H9 (cell line): ENCODE results near the gene IPP. TPM values are rescaled to one million over a fixed set of nuclear protein-coding genes. Genes with fewer than 3 reads are reported as not detected.

Source experiments
- DNase-seq: peaks from one replicate; pipeline ENCODE4 v3.0.0-alpha.2; 2017
- H2AFZ ChIP-seq: one replicate; pipeline ENCODE4 v1.6.1; 2013; ENCODE audit warnings: mild to moderate bottlenecking, low read length, control low read depth, moderate library complexity
- H2AK5ac ChIP-seq: 2 replicates; pipeline ENCODE4 v1.6.1; 2013; ENCODE audit warnings: low read length, control low read depth, mixed read lengths; ENCODE audit not compliant: insufficient read length
- H2BK120ac ChIP-seq: one replicate; pipeline ENCODE4 v1.6.1; 2013; ENCODE audit warnings: low read depth, mild to moderate bottlenecking, low read length, control low read depth, inconsistent platforms; ENCODE audit not compliant: poor library complexity, severe bottlenecking
- H2BK12ac ChIP-seq: 2 replicates; pipeline ENCODE4 v1.6.1; 2013; ENCODE audit warnings: low read length, control low read depth, mixed read lengths, low read depth; ENCODE audit not compliant: insufficient read length
- H2BK15ac ChIP-seq: 2 replicates; pipeline ENCODE4 v1.6.1; 2013; ENCODE audit warnings: low read depth, low read length, control low read depth
- H2BK20ac ChIP-seq: one replicate; pipeline ENCODE4 v1.6.1; 2013; ENCODE audit warnings: low read depth, mild to moderate bottlenecking, low read length, control low read depth, inconsistent platforms; ENCODE audit not compliant: poor library complexity, severe bottlenecking
- H2BK5ac ChIP-seq: 2 replicates; pipeline ENCODE4 v1.6.1; 2013; ENCODE audit warnings: low read length, control low read depth, mixed read lengths; ENCODE audit not compliant: insufficient read length
- H3K14ac ChIP-seq: 2 replicates; pipeline ENCODE4 v1.6.1; 2013; ENCODE audit warnings: low read length, control low read depth; ENCODE audit not compliant: insufficient read depth
- H3K18ac ChIP-seq: 2 replicates; pipeline ENCODE4 v1.6.1; 2013; ENCODE audit warnings: low read depth, mild to moderate bottlenecking, mixed read lengths, low read length, control low read depth; ENCODE audit not compliant: insufficient read length
- H3K23ac ChIP-seq: 2 replicates; pipeline ENCODE4 v1.6.1; 2013; ENCODE audit warnings: low read length, control low read depth, mixed read lengths, low read depth; ENCODE audit not compliant: insufficient read length
- H3K23me2 ChIP-seq: 2 replicates; pipeline ENCODE4 v1.6.1; 2013; ENCODE audit warnings: low read depth, mild to moderate bottlenecking, mixed read lengths, low read length, control low read depth; ENCODE audit not compliant: insufficient read length, poor library complexity, severe bottlenecking
- H3K27ac ChIP-seq: 2 replicates; pipeline ENCODE4 v1.5.1; 2013; ENCODE audit warnings: low read length, control low read depth, mixed read lengths, low read depth; ENCODE audit not compliant: insufficient read length
- H3K27me3 ChIP-seq: 2 replicates; pipeline ENCODE4 v1.6.1; 2013; ENCODE audit warnings: low read length, control low read depth, inconsistent platforms; ENCODE audit not compliant: insufficient read depth
- H3K4ac ChIP-seq: 2 replicates; pipeline ENCODE4 v1.6.1; 2013; ENCODE audit warnings: low read depth, mild to moderate bottlenecking, control low read depth, inconsistent platforms, low read length, moderate library complexity
- H3K4me1 ChIP-seq: 2 replicates; pipeline ENCODE4 v1.6.1; 2013; ENCODE audit warnings: low read length, control low read depth, inconsistent platforms; ENCODE audit not compliant: insufficient read depth
- H3K4me2 ChIP-seq: 2 replicates; pipeline ENCODE4 v1.6.1; 2013; ENCODE audit warnings: low read length, control low read depth, mixed read lengths; ENCODE audit not compliant: insufficient read length, insufficient read depth
- H3K56ac ChIP-seq: 2 replicates; pipeline ENCODE4 v1.6.1; 2013; ENCODE audit warnings: low read depth, mild to moderate bottlenecking, mixed read lengths, low read length, control low read depth; ENCODE audit not compliant: insufficient read length
- H3K79me1 ChIP-seq: 2 replicates; pipeline ENCODE4 v1.6.1; 2013; ENCODE audit warnings: low read depth, mild to moderate bottlenecking, moderate library complexity, low read length, control low read depth, inconsistent platforms; ENCODE audit not compliant: insufficient read depth, poor library complexity, severe bottlenecking
- H3K79me2 ChIP-seq: 2 replicates; pipeline ENCODE4 v1.6.1; 2013; ENCODE audit warnings: low read length, control low read depth, inconsistent platforms; ENCODE audit not compliant: insufficient read depth
- H3K9ac ChIP-seq: 2 replicates; pipeline ENCODE4 v1.6.1; 2013; ENCODE audit warnings: low read length, control low read depth, mixed read lengths; ENCODE audit not compliant: insufficient read length; ENCODE audit errors: extremely low read depth
- H3K9me3 ChIP-seq: one replicate; pipeline ENCODE4 v1.6.1; 2013; ENCODE audit warnings: low read depth, low read length, inconsistent platforms; ENCODE audit not compliant: control insufficient read depth
- H3T11ph ChIP-seq: one replicate; pipeline ENCODE4 v1.6.1; 2013; ENCODE audit warnings: mild to moderate bottlenecking, low read length, control low read depth, inconsistent platforms
- H4K20me1 ChIP-seq: one replicate; pipeline ENCODE4 v1.6.1; 2013; ENCODE audit not compliant: control insufficient read depth, insufficient read length, insufficient read depth
- H4K5ac ChIP-seq: 2 replicates; pipeline ENCODE4 v1.6.1; 2013; ENCODE audit warnings: low read depth, mild to moderate bottlenecking, mixed read lengths, low read length, control low read depth; ENCODE audit not compliant: insufficient read length
- H4K8ac ChIP-seq: replicated peaks from 2 replicates; pipeline ENCODE4 v1.6.1; 2013; ENCODE audit warnings: low read length, control low read depth, mixed read lengths, low read depth; ENCODE audit not compliant: insufficient read length
- H4K91ac ChIP-seq: 2 replicates; pipeline ENCODE4 v1.6.1; 2013; ENCODE audit warnings: low read depth, mild to moderate bottlenecking, moderate library complexity, mixed read lengths, low read length, control low read depth; ENCODE audit not compliant: insufficient read length
- H3K27ac Mint-ChIP-seq, 3 experiments: 2 replicates in 2 of 3; 3 replicates in 1 of 3; pipeline ENCODE4 v1.8.0; 2020 to 2021; ENCODE audit warnings: mixed read lengths in 3 of 3, mild to moderate bottlenecking in 1 of 3, moderate library complexity in 1 of 3
- H3K27me3 Mint-ChIP-seq: 2 replicates; pipeline ENCODE4 v1.8.0; 2021; ENCODE audit warnings: low read depth, mild to moderate bottlenecking, moderate library complexity, mixed read lengths
- H3K36me3 Mint-ChIP-seq, 3 experiments: 2 replicates in 2 of 3; 3 replicates in 1 of 3; pipeline ENCODE4 v1.8.0; 2020 to 2021; ENCODE audit warnings: low read depth in 3 of 3, mixed read lengths in 3 of 3; ENCODE audit not compliant: insufficient read depth in 1 of 3
- H3K4me1 Mint-ChIP-seq, 2 experiments: 2 replicates each; pipeline ENCODE4 v1.8.0; 2020; ENCODE audit warnings: mixed read lengths in 2 of 2
- H3K4me3 Mint-ChIP-seq, 2 experiments: 2 replicates in 1 of 2; 3 replicates in 1 of 2; pipeline ENCODE4 v1.8.0; 2020 to 2021; ENCODE audit warnings: mild to moderate bottlenecking in 2 of 2, mixed read lengths in 2 of 2, moderate library complexity in 1 of 2
- H3K9me3 Mint-ChIP-seq, 2 experiments: 2 replicates in 1 of 2; 3 replicates in 1 of 2; pipeline ENCODE4 v1.8.0; 2020; ENCODE audit warnings: mild to moderate bottlenecking in 2 of 2, mixed read lengths in 2 of 2, moderate library complexity in 1 of 2
- WGBS: extraction: QIAGEN DNeasy Blood & Tissue Kit; methylation state at CpG from one replicate; pipeline ENCODE4 v1.1.7; 2013; ENCODE audit warnings: missing lambda C conversion rate, low lambda C conversion rate, mixed read lengths; ENCODE audit not compliant: insufficient read length; ENCODE audit errors: extremely low coverage; 5-methylcytosine and 5-hydroxymethylcytosine counted together
- total RNA-seq: library from RNA; stranded (reverse); gene quantifications from 2 replicates; pipeline ENCODE4 v1.2.1, GENCODE V29; 2021
- TF ChIP-seq, protein P1 (sequence below): fragments of 200-600 bp; sonication (generic); conservative IDR thresholded peaks from 3 replicates; pipeline ENCODE4 v1.8.0; 2021; ENCODE audit warnings: antibody characterized with exemption, mild to moderate bottlenecking

The IPP gene
- total RNA-seq, 1 experiment from 2014 or later: 6.3 TPM

DNA sequence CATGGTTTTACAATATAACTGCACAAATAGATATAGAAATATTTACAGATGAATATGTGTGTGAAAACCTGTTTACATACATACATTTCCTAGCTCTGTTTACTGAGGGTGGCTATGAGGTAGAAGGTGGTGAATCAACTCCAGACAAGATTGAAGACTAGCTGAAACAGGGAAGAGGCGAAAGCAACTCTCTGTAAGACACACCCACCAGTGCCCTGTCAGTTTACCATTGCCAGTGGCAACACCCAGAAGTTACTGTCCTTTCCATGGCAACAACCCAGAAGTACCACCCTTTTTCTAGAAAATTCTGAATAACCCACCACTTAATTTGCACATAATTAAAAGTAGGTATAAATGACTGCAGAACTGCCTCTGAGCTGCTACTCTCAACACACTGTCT lies 45.8 kb downstream of the IPP start:
- Mint-ChIP-seq H3K27ac (no peak overlapping the region), H3K27me3 (no peaks in the 10 kb centered on the region), H3K4me1 (no peaks in the 10 kb centered on the region), H3K36me3 (peaks cover 3 to 7% (median 5%) of the 10 kb centered on the region in 3 experiments; a peak in 6 of 7 replicates), H3K4me3 (no peak overlapping the region), H3K9me3 (peaks cover 6 to 10% of the 10 kb centered on the region in 2 experiments; a peak in 4 of 5 replicates)
- Histone ChIP-seq H4K91ac (no peak overlapping the region), H4K5ac (no peak overlapping the region), H2BK12ac (no peak overlapping the region), H4K8ac (no peak overlapping the region), H2AK5ac (no peak overlapping the region), H3K56ac (no peak overlapping the region), H2AFZ (no peak overlapping the region), H2BK15ac (no peak overlapping the region), H3K18ac (no peak overlapping the region), H3K79me2 (no peaks in the 10 kb centered on the region), H3K9ac (no peak overlapping the region), H3K23me2 (no peaks in the 10 kb centered on the region), H3K4ac (no peak overlapping the region), H3K79me1 (no peaks in the 10 kb centered on the region), H3T11ph (no peak overlapping the region), H2BK120ac (no peak overlapping the region), H3K14ac (no peak overlapping the region), H4K20me1 (no peaks in the 10 kb centered on the region), H3K23ac (no peak overlapping the region), H2BK5ac (no peak overlapping the region), H3K27me3 (no peaks in the 10 kb centered on the region), H3K27ac (no peak overlapping the region), H3K4me1 (no peaks in the 10 kb centered on the region), H3K9me3 (no peaks in the 10 kb centered on the region), H2BK20ac (no peak overlapping the region), H3K4me2 (no peak overlapping the region)
- TF ChIP-seq, protein P1, sequence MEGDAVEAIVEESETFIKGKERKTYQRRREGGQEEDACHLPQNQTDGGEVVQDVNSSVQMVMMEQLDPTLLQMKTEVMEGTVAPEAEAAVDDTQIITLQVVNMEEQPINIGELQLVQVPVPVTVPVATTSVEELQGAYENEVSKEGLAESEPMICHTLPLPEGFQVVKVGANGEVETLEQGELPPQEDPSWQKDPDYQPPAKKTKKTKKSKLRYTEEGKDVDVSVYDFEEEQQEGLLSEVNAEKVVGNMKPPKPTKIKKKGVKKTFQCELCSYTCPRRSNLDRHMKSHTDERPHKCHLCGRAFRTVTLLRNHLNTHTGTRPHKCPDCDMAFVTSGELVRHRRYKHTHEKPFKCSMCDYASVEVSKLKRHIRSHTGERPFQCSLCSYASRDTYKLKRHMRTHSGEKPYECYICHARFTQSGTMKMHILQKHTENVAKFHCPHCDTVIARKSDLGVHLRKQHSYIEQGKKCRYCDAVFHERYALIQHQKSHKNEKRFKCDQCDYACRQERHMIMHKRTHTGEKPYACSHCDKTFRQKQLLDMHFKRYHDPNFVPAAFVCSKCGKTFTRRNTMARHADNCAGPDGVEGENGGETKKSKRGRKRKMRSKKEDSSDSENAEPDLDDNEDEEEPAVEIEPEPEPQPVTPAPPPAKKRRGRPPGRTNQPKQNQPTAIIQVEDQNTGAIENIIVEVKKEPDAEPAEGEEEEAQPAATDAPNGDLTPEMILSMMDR: no peak
- WGBS: no CpG with 5 or more reads among the region's 1 CpG
- DNase-seq: no peak
